Retinal pigment epithelial cell (primary cell): ENCODE results near the gene SETD5.

Experiments
- DNase-seq: peaks from one replicate; pipeline ENCODE4 v3.0.0-alpha.2; 2010; ENCODE audit warnings: low read depth
- H3K4me3 ChIP-seq: 2 replicates; pipeline ENCODE4 v1.5.1; 2011; ENCODE audit warnings: mild to moderate bottlenecking, low read length, control low read depth, moderate library complexity
- CTCF ChIP-seq: conservative IDR thresholded peaks from 2 replicates; pipeline ENCODE4 v1.5.1; 2011; ENCODE audit warnings: low read depth, low read length, control low read depth, inconsistent platforms

SETD5 gene

GRCh38 chr3:9420850-9421549 lies 23.6 kb downstream of the SETD5 start:
- no peak for DNase-seq
- TF ChIP-seq CTCF, result no peak
- H3K4me3 ChIP-seq, result no peak overlapping the region

- peak overlapping the region; percentile 1 for H3K4me3 ChIP-seq
- peak; percentile 58 for TF ChIP-seq CTCF
- DNase-seq, result peak; percentile 88
Measured at GRCh38 chr3:9422712-9423424, 25.5 kb downstream of the SETD5 start.

GRCh38 chr3:9428411-9428810 lies 31.0 kb downstream of the SETD5 start:
- no peak for TF ChIP-seq CTCF
- H3K4me3 ChIP-seq, result no peak overlapping the region
- DNase-seq, result no peak

- DNase-seq, result no peak
- H3K4me3 ChIP-seq, result no peak overlapping the region
- no peak for TF ChIP-seq CTCF
Measured at GRCh38 chr3:9430733-9431132, 33.3 kb downstream of the SETD5 start.

DNA sequence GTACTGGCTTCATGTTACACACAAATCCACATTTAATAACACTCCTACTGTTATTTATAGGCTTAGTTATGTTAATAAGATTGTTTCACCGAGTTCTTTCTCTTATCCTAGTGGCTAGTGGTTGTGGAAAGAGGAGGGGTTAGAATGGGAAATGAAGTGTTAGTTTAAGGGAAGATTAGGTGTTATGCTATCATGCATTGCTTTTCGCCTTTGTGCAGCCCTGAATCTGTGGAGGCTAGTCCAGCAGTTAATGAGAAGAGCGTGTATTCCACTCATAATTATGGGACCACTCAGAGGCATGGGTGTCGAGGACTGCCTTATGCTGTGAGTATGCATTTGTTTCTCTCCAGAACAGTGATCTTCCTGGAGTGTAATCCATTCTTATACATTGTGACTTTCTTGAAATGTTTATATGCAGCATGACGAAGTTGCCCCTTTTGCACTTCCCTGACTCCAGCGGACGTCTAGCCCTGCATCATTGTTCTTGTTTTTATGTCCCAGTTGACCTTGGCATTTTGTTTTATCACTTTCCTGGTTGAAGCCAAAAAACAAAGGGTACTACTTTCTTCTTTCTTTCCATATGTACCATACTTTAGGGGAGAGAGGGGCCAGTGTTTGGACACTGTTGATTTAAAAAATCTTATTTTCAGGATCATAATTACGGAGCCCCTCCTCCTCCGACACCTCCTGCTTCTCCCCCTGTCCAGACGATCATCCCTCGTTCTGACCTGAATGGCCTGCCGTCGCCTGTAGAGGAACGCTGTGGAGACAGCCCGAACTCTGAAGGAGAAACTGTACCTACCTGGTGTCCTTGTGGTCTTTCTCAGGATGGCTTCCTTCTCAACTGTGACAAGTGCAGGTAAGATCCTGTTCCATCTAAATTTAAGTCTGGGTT lies 36.5 kb downstream of the SETD5 start:
- TF ChIP-seq CTCF, result no peak
- no peak for DNase-seq
- no peak overlapping the region for H3K4me3 ChIP-seq

GRCh38 chr3:9435316-9435715 lies 37.9 kb downstream of the SETD5 start:
- no peak for DNase-seq
- no peak for TF ChIP-seq CTCF
- no peak overlapping the region for H3K4me3 ChIP-seq
